SK-N-SH (cell line): ENCODE results near the gene MBD2. TPM values are rescaled to one million over a fixed set of nuclear protein-coding genes. Genes with fewer than 3 reads are reported as not detected.
"Not testable (repeated sequence)": the region's sequence is repeated elsewhere in the genome, so short reads cannot be mapped to it uniquely, and the experiment has no call there.

Source experiments
- CTCF ChIA-PET: fragments of 300-600, 350-600 bp; formaldehyde crosslinking; extraction: SDS; loops from one replicate; lab custom pipeline; 2021; lab: Yijun Ruan, JAX
- POLR2A ChIA-PET: fragments of 350-600 bp; sonication (Branson Sonifier 250); formaldehyde crosslinking; extraction: SDS; loops from one replicate; lab custom pipeline; 2020; ENCODE audit warnings: antibody characterized with exemption, inconsistent platforms; lab: Yijun Ruan, JAX
- DNase-seq: peaks from one replicate; pipeline ENCODE4 v3.0.0; 2012
- H2AFZ ChIP-seq: fragments of 200-600 bp; sonication (generic); 2 replicates; pipeline ENCODE4 v1.8.1; 2016; ENCODE audit warnings: antibody characterized with exemption, mild to moderate bottlenecking, low read depth
- H3F3A ChIP-seq: fragments of 200-600 bp; sonication (generic); replicated peaks from 2 replicates; pipeline ENCODE3; 2016; ENCODE audit warnings: antibody characterized with exemption, mild to moderate bottlenecking; ENCODE audit not compliant: insufficient read depth
- H3K27ac ChIP-seq, 2 experiments: fragments of 200-500 bp in 1 of 2; fragments of 200-600 bp in 1 of 2; sonication (Bioruptor generic) in 1 of 2; sonication (generic), shearing (Covaris generic) in 1 of 2; 2 replicates each; pipeline versions ENCODE4 v1.5.1 to v1.6.1; 2014 to 2016; ENCODE audit warnings: low read depth in 2 of 2, inconsistent platforms in 1 of 2, low read length in 1 of 2, mild to moderate bottlenecking in 1 of 2, mixed read lengths in 1 of 2
- H3K27me3 ChIP-seq: fragments of 200-600 bp; sonication (generic), shearing (Covaris generic); 2 replicates; pipeline ENCODE4 v1.6.1; 2016; ENCODE audit warnings: mixed run types; ENCODE audit not compliant: insufficient read depth
- H3K36me3 ChIP-seq, 2 experiments: fragments of 200-500 bp in 1 of 2; fragments of 200-600 bp in 1 of 2; sonication (Bioruptor generic) in 1 of 2; sonication (generic) in 1 of 2; replicated peaks in 1 of 2; 2 replicates each; pipeline versions ENCODE3 to v1.5.1; 2014 to 2016; ENCODE audit warnings: low read length in 1 of 2, mild to moderate bottlenecking in 1 of 2; ENCODE audit not compliant: insufficient read depth in 2 of 2, control insufficient read depth in 1 of 2
- H3K4me1 ChIP-seq, 2 experiments: fragments of 200-500 bp in 1 of 2; fragments of 200-600 bp in 1 of 2; sonication (Bioruptor generic) in 1 of 2; sonication (generic), shearing (Covaris generic) in 1 of 2; 2 replicates each; pipeline versions ENCODE4 v1.5.1 to v1.6.1; 2014 to 2016; ENCODE audit warnings: low read depth in 1 of 2, low read length in 1 of 2, mixed run types in 1 of 2; ENCODE audit not compliant: insufficient read depth in 2 of 2, control insufficient read depth in 1 of 2
- H3K4me2 ChIP-seq: fragments of 200-600 bp; sonication (generic), shearing (Covaris generic); 2 replicates; pipeline ENCODE4 v1.6.1; 2017; ENCODE audit warnings: mixed run types
- H3K4me3 ChIP-seq, 2 experiments: fragments of 200-500 bp in 1 of 2; fragments of 200-600 bp in 1 of 2; sonication (Bioruptor generic) in 1 of 2; sonication (generic), shearing (Covaris generic) in 1 of 2; 2 replicates each; pipeline versions ENCODE4 v1.5.1 to v1.8.1; 2014 to 2016; ENCODE audit warnings: low read depth in 2 of 2, inconsistent platforms in 1 of 2, low read length in 1 of 2, mild to moderate bottlenecking in 1 of 2, mixed read lengths in 1 of 2, moderate library complexity in 1 of 2
- H3K79me2 ChIP-seq: fragments of 200-600 bp; sonication (generic); 2 replicates; pipeline ENCODE4 v1.8.1; 2017; ENCODE audit warnings: mild to moderate bottlenecking; ENCODE audit not compliant: insufficient read depth
- H3K9ac ChIP-seq: fragments of 200-600 bp; sonication (generic); 2 replicates; pipeline ENCODE4 v1.6.1; 2017; ENCODE audit warnings: mixed run types
- H3K9me2 ChIP-seq: fragments of 200-600 bp; sonication (generic); 2 replicates; pipeline ENCODE4 v1.6.1; 2017; ENCODE audit warnings: mixed run types
- H3K9me3 ChIP-seq: fragments of 200-600 bp; sonication (generic); 2 replicates; pipeline ENCODE4 v1.6.1; 2017; ENCODE audit warnings: mixed run types, mild to moderate bottlenecking, moderate library complexity
- H4K20me1 ChIP-seq: fragments of 200-600 bp; sonication (generic); 2 replicates; pipeline ENCODE4 v1.6.1; 2017; ENCODE audit warnings: mild to moderate bottlenecking, mixed run types; ENCODE audit not compliant: insufficient read depth
- ELF1 ChIP-seq: IDR thresholded peaks from 2 replicates; pipeline ENCODE4 v1.4.0; 2012
- EP300 ChIP-seq, 2 experiments: IDR thresholded peaks; 2 replicates each; pipeline versions ENCODE4 v1.4.0 to v1.6.1; 2012; ENCODE audit warnings: borderline replicate concordance in 1 of 2, low read depth in 1 of 2, low read length in 1 of 2
- FOSL2 ChIP-seq: IDR thresholded peaks from 2 replicates; pipeline ENCODE4 v1.4.0; 2012; ENCODE audit warnings: low read depth, mild to moderate bottlenecking, moderate library complexity, borderline replicate concordance
- FOXJ3 ChIP-seq: sonication (generic); formaldehyde crosslinking; IDR thresholded peaks from 2 replicates; pipeline ENCODE4 v1.5.1; 2020; ENCODE audit warnings: mild to moderate bottlenecking, missing genetic modification reagents
- FOXM1 ChIP-seq: IDR thresholded peaks from 2 replicates; pipeline ENCODE4 v1.4.0; 2012; ENCODE audit warnings: low read depth, mild to moderate bottlenecking
- GABPA ChIP-seq: IDR thresholded peaks from 2 replicates; pipeline ENCODE4 v1.4.0; 2012; ENCODE audit warnings: low read depth, mild to moderate bottlenecking
- JUND ChIP-seq: IDR thresholded peaks from 2 replicates; pipeline ENCODE4 v1.4.0; 2012
- MXI1 ChIP-seq: IDR thresholded peaks from 2 replicates; pipeline ENCODE4 v1.6.1; 2012; ENCODE audit warnings: mild to moderate bottlenecking, low read depth, low read length, improper control_type of control experiment
- RAD21 ChIP-seq: IDR thresholded peaks from 2 replicates; pipeline ENCODE4 v1.6.1; 2012; ENCODE audit warnings: mild to moderate bottlenecking, low read length
- RCOR1 ChIP-seq: fragments of 150-350 bp; IDR thresholded peaks from 2 replicates; pipeline ENCODE4 v1.6.1; 2017; ENCODE audit warnings: antibody characterized with exemption, low read length
- RFX5 ChIP-seq: IDR thresholded peaks from 2 replicates; pipeline ENCODE4 v1.6.1; 2012; ENCODE audit warnings: mild to moderate bottlenecking, improper control_type of control experiment, low read length
- SMC3 ChIP-seq: IDR thresholded peaks from 2 replicates; pipeline ENCODE4 v1.6.1; 2012; ENCODE audit warnings: low read depth, low read length, improper control_type of control experiment
- TEAD4 ChIP-seq: IDR thresholded peaks from 2 replicates; pipeline ENCODE4 v1.4.0; 2012; ENCODE audit warnings: mild to moderate bottlenecking, borderline replicate concordance; ENCODE audit not compliant: insufficient read depth
- WGBS: methylation state at CpG from one replicate; pipeline ENCODE4 v1.1.6; 2017; ENCODE audit warnings: low lambda C conversion rate; 5-methylcytosine and 5-hydroxymethylcytosine counted together
- polyA plus RNA-seq, 3 experiments: library from polyadenylated mRNA; depleted of rRNA; stranded (reverse); fragments of >200 nt; gene quantifications; 2 replicates each; pipeline ENCODE4 v1.2.3, GENCODE V29; 2012
- TF ChIP-seq, protein P1 (sequence below): IDR thresholded peaks from 2 replicates; pipeline ENCODE4; 2012
- TF ChIP-seq, protein P2 (sequence below): IDR thresholded peaks from 2 replicates; pipeline ENCODE4 v1.4.0; 2012; ENCODE audit warnings: low read depth, borderline replicate concordance
- TF ChIP-seq, protein P3 (sequence below): IDR thresholded peaks from 2 replicates; pipeline ENCODE4 v1.4.0; 2012; ENCODE audit warnings: low read depth, borderline replicate concordance
- TF ChIP-seq, protein P4 (sequence below): IDR thresholded peaks from 2 replicates; pipeline ENCODE4 v1.6.1; 2012; ENCODE audit warnings: mild to moderate bottlenecking, low read depth, low read length, moderate library complexity
- TF ChIP-seq, protein P5 (sequence below): fragments of 150-350 bp; IDR thresholded peaks from 2 replicates; pipeline ENCODE4 v1.6.1; 2017; ENCODE audit warnings: antibody characterized with exemption, low read length, low read depth, borderline replicate concordance

The MBD2 gene
- polyA plus RNA-seq, 1 of the 3 experiments (the other 2 are of a cell fraction), result 12.5 TPM

DNA sequence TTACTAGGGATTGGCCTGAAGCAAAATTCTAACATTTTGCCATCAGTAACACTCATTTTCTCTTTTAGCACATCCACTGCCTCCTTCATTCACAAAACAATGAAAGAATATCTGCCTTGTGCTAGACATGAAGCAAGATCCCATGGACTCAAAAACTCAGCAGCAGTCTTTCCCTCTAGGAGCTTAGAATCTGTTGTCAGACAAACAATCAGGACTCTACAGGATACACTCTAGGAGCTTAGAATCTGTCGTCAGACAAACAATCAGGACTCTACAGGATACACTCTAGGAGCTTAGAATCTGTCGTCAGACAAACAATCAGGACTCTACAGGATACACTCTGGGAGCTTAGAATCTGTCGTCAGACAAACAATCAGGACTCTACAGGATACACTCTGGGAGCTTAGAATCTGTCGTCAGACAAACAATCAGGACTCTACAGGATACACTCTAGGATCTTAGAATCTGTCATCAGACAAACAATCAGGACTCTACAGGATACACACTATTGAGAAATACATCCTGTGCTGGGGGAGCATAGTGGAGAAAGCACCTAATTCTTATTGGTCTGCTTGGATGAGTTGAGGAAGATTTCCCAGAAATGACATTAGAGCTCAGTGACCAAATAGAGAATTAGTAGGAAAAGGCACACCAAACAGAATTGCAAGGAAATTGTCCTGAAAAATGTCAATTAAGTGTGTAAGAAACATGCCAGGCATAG, 100.6 kb downstream of the MBD2 start:
- H3K4me1 ChIP-seq, H3K4me2 ChIP-seq, DNase-seq, H3K9ac ChIP-seq, H3K9me3 ChIP-seq, H3K9me2 ChIP-seq, H3K36me3 ChIP-seq, H3K27ac ChIP-seq, H3K79me2 ChIP-seq, POLR2A ChIA-PET, H4K20me1 ChIP-seq, H2AFZ ChIP-seq, H3K4me3 ChIP-seq, H3F3A ChIP-seq, H3K27me3 ChIP-seq: not testable (repeated sequence)
- CTCF ChIA-PET, result interaction anchor here (2.6 kb wide), 1 partner anchor 425 kb away, joined by 9 read pairs; no protein-coding TSS in a partner anchor
- 76% methylated on average over 3 of the region's 4 CpGs for WGBS

DNA sequence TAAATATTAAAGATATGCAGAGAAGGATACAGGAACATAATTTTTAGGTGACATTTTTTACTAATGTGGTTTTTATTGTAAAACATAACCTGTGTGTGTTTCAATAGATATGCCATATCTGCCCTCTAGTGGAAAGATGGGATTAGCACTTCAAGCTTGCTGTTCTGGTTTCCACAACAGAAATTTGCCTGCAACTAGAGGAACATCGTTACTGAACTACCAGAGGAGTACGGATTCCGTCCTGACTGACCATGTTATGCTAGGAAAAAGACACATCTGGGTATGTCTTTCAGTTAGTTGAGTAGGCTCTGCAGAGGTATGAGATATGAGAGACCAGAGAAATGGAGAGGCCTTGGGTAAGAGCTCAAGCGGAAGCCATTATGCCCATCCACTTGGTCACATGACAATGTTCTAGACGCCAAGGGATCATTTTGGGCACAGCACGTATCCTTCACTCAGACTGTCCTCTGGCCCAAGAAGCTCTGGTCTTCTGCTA, 104.9 kb downstream of the MBD2 start:
- Histone ChIP-seq H3K4me2 (no peak overlapping the region), H3K9ac (no peak overlapping the region), H3K4me3 (no peak overlapping the region), H3K27me3 (no peaks in the 10 kb centered on the region), H3K36me3 (no peaks in the 10 kb centered on the region), H3K79me2 (no peaks in the 10 kb centered on the region), H2AFZ (no peak overlapping the region), H3K9me2 (no peaks in the 10 kb centered on the region), H4K20me1 (no peaks in the 10 kb centered on the region), H3K4me1 (peaks cover 0 to 3% of the 10 kb centered on the region in 2 experiments; a peak in 1 of 4 replicates), H3K9me3 (no peaks in the 10 kb centered on the region), H3F3A (no peaks in the 10 kb centered on the region), H3K27ac (no peak overlapping the region)
- peak; percentile 30 for DNase-seq
- ChIA-PET POLR2A (no interaction called here), CTCF (interaction anchor here (0.6 to 6.4 kb wide), 43 partner anchors 10 to 1778 kb away, joined by 3 to 46 read pairs (median 3); no protein-coding TSS in a partner anchor)
- WGBS, result 30% methylated on average over 6 of the region's 6 CpGs
- TF ChIP-seq RAD21 (peak; percentile 88), RFX5 (no peak), TEAD4 (no peak), EP300 (IDR thresholded peaks at IDR 0.05; ENCODE audit: borderline replicate concordance in 1 of 2, low read depth in 1 of 2, low read length in 1 of 2) (no peak), ELF1 (no peak), FOSL2 (no peak), GABPA (no peak), FOXM1 (no peak), FOXJ3 (CRISPR knock-in tag) (no peak), MXI1 (no peak), RCOR1 (no peak), SMC3 (peak; percentile 67), JUND (no peak)
- TF ChIP-seq, protein P1, sequence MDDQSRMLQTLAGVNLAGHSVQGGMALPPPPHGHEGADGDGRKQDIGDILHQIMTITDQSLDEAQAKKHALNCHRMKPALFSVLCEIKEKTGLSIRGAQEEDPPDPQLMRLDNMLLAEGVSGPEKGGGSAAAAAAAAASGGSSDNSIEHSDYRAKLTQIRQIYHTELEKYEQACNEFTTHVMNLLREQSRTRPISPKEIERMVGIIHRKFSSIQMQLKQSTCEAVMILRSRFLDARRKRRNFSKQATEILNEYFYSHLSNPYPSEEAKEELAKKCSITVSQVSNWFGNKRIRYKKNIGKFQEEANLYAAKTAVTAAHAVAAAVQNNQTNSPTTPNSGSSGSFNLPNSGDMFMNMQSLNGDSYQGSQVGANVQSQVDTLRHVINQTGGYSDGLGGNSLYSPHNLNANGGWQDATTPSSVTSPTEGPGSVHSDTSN, result no peak
- TF ChIP-seq, protein P2, sequence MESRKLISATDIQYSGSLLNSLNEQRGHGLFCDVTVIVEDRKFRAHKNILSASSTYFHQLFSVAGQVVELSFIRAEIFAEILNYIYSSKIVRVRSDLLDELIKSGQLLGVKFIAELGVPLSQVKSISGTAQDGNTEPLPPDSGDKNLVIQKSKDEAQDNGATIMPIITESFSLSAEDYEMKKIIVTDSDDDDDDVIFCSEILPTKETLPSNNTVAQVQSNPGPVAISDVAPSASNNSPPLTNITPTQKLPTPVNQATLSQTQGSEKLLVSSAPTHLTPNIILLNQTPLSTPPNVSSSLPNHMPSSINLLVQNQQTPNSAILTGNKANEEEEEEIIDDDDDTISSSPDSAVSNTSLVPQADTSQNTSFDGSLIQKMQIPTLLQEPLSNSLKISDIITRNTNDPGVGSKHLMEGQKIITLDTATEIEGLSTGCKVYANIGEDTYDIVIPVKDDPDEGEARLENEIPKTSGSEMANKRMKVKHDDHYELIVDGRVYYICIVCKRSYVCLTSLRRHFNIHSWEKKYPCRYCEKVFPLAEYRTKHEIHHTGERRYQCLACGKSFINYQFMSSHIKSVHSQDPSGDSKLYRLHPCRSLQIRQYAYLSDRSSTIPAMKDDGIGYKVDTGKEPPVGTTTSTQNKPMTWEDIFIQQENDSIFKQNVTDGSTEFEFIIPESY, result no peak
- TF ChIP-seq, protein P3, sequence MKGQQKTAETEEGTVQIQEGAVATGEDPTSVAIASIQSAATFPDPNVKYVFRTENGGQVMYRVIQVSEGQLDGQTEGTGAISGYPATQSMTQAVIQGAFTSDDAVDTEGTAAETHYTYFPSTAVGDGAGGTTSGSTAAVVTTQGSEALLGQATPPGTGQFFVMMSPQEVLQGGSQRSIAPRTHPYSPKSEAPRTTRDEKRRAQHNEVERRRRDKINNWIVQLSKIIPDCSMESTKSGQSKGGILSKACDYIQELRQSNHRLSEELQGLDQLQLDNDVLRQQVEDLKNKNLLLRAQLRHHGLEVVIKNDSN, result peak; percentile 68; the same call in 1 of the 2 replicates
- TF ChIP-seq, protein P4, sequence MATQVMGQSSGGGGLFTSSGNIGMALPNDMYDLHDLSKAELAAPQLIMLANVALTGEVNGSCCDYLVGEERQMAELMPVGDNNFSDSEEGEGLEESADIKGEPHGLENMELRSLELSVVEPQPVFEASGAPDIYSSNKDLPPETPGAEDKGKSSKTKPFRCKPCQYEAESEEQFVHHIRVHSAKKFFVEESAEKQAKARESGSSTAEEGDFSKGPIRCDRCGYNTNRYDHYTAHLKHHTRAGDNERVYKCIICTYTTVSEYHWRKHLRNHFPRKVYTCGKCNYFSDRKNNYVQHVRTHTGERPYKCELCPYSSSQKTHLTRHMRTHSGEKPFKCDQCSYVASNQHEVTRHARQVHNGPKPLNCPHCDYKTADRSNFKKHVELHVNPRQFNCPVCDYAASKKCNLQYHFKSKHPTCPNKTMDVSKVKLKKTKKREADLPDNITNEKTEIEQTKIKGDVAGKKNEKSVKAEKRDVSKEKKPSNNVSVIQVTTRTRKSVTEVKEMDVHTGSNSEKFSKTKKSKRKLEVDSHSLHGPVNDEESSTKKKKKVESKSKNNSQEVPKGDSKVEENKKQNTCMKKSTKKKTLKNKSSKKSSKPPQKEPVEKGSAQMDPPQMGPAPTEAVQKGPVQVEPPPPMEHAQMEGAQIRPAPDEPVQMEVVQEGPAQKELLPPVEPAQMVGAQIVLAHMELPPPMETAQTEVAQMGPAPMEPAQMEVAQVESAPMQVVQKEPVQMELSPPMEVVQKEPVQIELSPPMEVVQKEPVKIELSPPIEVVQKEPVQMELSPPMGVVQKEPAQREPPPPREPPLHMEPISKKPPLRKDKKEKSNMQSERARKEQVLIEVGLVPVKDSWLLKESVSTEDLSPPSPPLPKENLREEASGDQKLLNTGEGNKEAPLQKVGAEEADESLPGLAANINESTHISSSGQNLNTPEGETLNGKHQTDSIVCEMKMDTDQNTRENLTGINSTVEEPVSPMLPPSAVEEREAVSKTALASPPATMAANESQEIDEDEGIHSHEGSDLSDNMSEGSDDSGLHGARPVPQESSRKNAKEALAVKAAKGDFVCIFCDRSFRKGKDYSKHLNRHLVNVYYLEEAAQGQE, result no peak
- TF ChIP-seq, protein P5, sequence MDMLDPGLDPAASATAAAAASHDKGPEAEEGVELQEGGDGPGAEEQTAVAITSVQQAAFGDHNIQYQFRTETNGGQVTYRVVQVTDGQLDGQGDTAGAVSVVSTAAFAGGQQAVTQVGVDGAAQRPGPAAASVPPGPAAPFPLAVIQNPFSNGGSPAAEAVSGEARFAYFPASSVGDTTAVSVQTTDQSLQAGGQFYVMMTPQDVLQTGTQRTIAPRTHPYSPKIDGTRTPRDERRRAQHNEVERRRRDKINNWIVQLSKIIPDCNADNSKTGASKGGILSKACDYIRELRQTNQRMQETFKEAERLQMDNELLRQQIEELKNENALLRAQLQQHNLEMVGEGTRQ, result no peak
